Nephron (organoid): ENCODE data around the gene NFAT5.
A peak's percentile ranks its signal among the peaks of the same experiment; 100 is the strongest.
"Not testable (repeated sequence)": the region's sequence is repeated elsewhere in the genome, so short reads cannot be mapped to it uniquely, and the experiment has no call there.

Experiments used
- H3K27ac Mint-ChIP-seq, 3 experiments: 2 replicates each; pipeline ENCODE4 v1.8.0; 2020; ENCODE audit warnings: mixed read lengths in 3 of 3, mild to moderate bottlenecking in 2 of 3, moderate library complexity in 1 of 3
- H3K27me3 Mint-ChIP-seq: 2 replicates; pipeline ENCODE4 v1.8.0; 2021; ENCODE audit warnings: low read depth, mild to moderate bottlenecking, moderate library complexity, mixed read lengths
- H3K36me3 Mint-ChIP-seq: 2 replicates; pipeline ENCODE4 v1.8.0; 2020; ENCODE audit warnings: low read depth, mixed read lengths
- H3K4me1 Mint-ChIP-seq: 2 replicates; pipeline ENCODE4 v1.8.0; 2020; ENCODE audit warnings: mixed read lengths
- H3K4me3 Mint-ChIP-seq, 3 experiments: 2 replicates each; pipeline ENCODE4 v1.8.0; 2020; ENCODE audit warnings: mild to moderate bottlenecking in 3 of 3, mixed read lengths in 3 of 3, moderate library complexity in 2 of 3
- H3K9me3 Mint-ChIP-seq: 2 replicates; pipeline ENCODE4 v1.8.0; 2020; ENCODE audit warnings: mixed read lengths
- CTCF ChIP-seq, 3 experiments: fragments of 200-600 bp; sonication (generic); IDR thresholded peaks; one replicate each; pipeline ENCODE4 v1.5.0; 2021; ENCODE audit warnings: antibody characterized with exemption in 3 of 3; ENCODE audit not compliant: unreplicated experiment in 3 of 3

The NFAT5 gene

GRCh38 chr16:69566981-69567680 lies 1.4 kb downstream of the NFAT5 start:
- peak overlapping the region; percentile 99 for H3K4me3 Mint-ChIP-seq
- peak in 1 of 3 experiments; percentile 2 for TF ChIP-seq CTCF (IDR thresholded peaks at IDR 0.05; ENCODE audit: unreplicated experiment in 3 of 3)
- no peaks in the 10 kb centered on the region for H3K9me3 Mint-ChIP-seq
- peaks cover 11% of the 10 kb centered on the region for H3K36me3 Mint-ChIP-seq
- H3K27me3 Mint-ChIP-seq, result no peaks in the 10 kb centered on the region
- H3K27ac Mint-ChIP-seq, result peak overlapping the region; percentile 97 to 100 (median 100)
- peaks cover 33% of the 10 kb centered on the region for H3K4me1 Mint-ChIP-seq

GRCh38 chr16:69568676-69569075 lies 2.9 kb downstream of the NFAT5 start:
- H3K9me3 Mint-ChIP-seq, result no peaks in the 10 kb centered on the region
- peaks cover 32% of the 10 kb centered on the region for H3K4me1 Mint-ChIP-seq
- H3K36me3 Mint-ChIP-seq, result peaks cover 20% of the 10 kb centered on the region
- TF ChIP-seq CTCF (IDR thresholded peaks at IDR 0.05; ENCODE audit: unreplicated experiment in 3 of 3), result no peak
- peak overlapping the region; percentile 25 to 99 (median 99) for H3K4me3 Mint-ChIP-seq
- H3K27ac Mint-ChIP-seq, result peak overlapping the region in 1 of 3 experiments; percentile 26
- H3K27me3 Mint-ChIP-seq, result no peaks in the 10 kb centered on the region

GRCh38 chr16:69578771-69579170 lies 13.0 kb downstream of the NFAT5 start:
- Mint-ChIP-seq H3K36me3 (peaks cover 32% of the 10 kb centered on the region), H3K4me1 (peaks cover 13% of the 10 kb centered on the region)
- H3K4me3 Mint-ChIP-seq, H3K9me3 Mint-ChIP-seq, H3K27ac Mint-ChIP-seq, H3K27me3 Mint-ChIP-seq: not testable (repeated sequence)

- Mint-ChIP-seq H3K9me3 (peaks cover 3% of the 10 kb centered on the region), H3K27me3 (no peaks in the 10 kb centered on the region), H3K36me3 (peaks cover 32% of the 10 kb centered on the region), H3K4me1 (peaks cover 13% of the 10 kb centered on the region), H3K4me3 (no peak overlapping the region), H3K27ac (no peak overlapping the region)
- TF ChIP-seq CTCF (IDR thresholded peaks at IDR 0.05; ENCODE audit: unreplicated experiment in 3 of 3), result no peak
These were observed 14.2 kb downstream of the NFAT5 start for GRCh38 chr16:69579783-69580481.

- peaks cover 3% of the 10 kb centered on the region for H3K9me3 Mint-ChIP-seq
- H3K27ac Mint-ChIP-seq, result no peak overlapping the region
- no peak for TF ChIP-seq CTCF (IDR thresholded peaks at IDR 0.05; ENCODE audit: unreplicated experiment in 3 of 3)
- H3K4me3 Mint-ChIP-seq, result no peak overlapping the region
- H3K36me3 Mint-ChIP-seq, result peaks cover 42% of the 10 kb centered on the region
- no peaks in the 10 kb centered on the region for H3K27me3 Mint-ChIP-seq
- peaks cover 13% of the 10 kb centered on the region for H3K4me1 Mint-ChIP-seq
These were observed 15.5 kb downstream of the NFAT5 start for GRCh38 chr16:69581297-69581696.

GRCh38 chr16:69584493-69584892 lies 18.7 kb downstream of the NFAT5 start:
- not testable (repeated sequence) for H3K27me3 Mint-ChIP-seq, H3K4me1 Mint-ChIP-seq, H3K9me3 Mint-ChIP-seq, H3K4me3 Mint-ChIP-seq, H3K27ac Mint-ChIP-seq
- H3K36me3 Mint-ChIP-seq, result peaks cover 41% of the 10 kb centered on the region
